Bronchial epithelial cell (primary cell): ENCODE data around the gene HPCA. TPM values are rescaled to one million over a fixed set of nuclear protein-coding genes. Genes with fewer than 3 reads are reported as not detected.

Source experiments
- DNase-seq: peaks from one replicate; pipeline ENCODE4 v3.0.0-alpha.2; 2010; ENCODE audit warnings: low read depth
- FAIRE-seq: peaks from 2 replicates; lab custom pipeline; 2011; peaks lifted over from hg19 to GRCh38; lab: Jason Lieb, UNC
- H3K27me3 ChIP-seq: 2 replicates; pipeline ENCODE4 v1.5.1; 2011; ENCODE audit warnings: low read length; ENCODE audit not compliant: control insufficient read depth, insufficient read depth
- H3K36me3 ChIP-seq: 2 replicates; pipeline ENCODE4 v1.5.1; 2011; ENCODE audit warnings: low read length; ENCODE audit not compliant: control insufficient read depth, insufficient read depth
- H3K4me3 ChIP-seq: 2 replicates; pipeline ENCODE4 v1.5.1; 2011; ENCODE audit warnings: mild to moderate bottlenecking, low read depth, low read length, control low read depth
- total RNA-seq: library from RNA; depleted of rRNA; stranded (reverse); fragments of >200 nt; gene quantifications from 2 replicates; pipeline ENCODE4 v1.2.1, GENCODE V29; 2014
- TF ChIP-seq, protein P1 (sequence below): IDR thresholded peaks from 2 replicates; pipeline ENCODE4 v1.5.1; 2011; ENCODE audit warnings: mild to moderate bottlenecking, moderate library complexity, low read length, control low read depth, inconsistent platforms; ENCODE audit not compliant: insufficient read depth, severe bottlenecking

Gene HPCA
- total RNA-seq, 1 donor from 2014 or later, result not detected

DNA sequence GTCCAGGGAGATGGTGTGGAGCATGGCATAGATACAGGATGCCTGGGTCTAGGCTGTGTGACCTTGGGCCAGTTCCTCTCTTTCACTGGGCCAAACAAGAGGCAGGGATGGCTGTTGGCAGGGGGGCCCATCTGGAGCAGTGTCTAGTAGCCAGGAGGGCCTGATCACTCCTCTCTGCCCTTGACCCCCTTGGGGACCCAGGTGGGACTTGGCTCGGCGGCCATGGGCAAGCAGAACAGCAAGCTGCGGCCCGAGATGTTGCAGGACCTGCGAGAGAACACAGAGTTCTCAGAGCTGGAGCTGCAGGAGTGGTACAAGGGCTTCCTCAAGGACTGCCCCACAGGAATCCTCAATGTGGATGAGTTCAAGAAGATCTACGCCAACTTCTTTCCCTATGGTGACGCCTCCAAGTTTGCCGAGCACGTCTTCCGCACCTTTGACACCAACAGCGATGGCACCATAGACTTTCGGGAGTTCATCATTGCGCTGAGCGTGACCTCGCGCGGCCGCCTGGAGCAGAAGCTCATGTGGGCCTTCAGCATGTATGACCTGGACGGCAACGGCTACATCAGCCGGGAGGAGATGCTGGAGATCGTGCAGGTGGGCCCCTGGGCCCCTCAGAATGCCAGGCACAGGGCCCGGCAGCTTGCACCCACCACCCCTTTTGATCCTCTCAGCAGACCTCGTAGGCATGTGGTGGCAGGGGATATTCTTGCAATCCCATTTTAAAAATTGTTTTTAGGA, 2.6 kb downstream of the HPCA start:
- TF ChIP-seq, protein P1, sequence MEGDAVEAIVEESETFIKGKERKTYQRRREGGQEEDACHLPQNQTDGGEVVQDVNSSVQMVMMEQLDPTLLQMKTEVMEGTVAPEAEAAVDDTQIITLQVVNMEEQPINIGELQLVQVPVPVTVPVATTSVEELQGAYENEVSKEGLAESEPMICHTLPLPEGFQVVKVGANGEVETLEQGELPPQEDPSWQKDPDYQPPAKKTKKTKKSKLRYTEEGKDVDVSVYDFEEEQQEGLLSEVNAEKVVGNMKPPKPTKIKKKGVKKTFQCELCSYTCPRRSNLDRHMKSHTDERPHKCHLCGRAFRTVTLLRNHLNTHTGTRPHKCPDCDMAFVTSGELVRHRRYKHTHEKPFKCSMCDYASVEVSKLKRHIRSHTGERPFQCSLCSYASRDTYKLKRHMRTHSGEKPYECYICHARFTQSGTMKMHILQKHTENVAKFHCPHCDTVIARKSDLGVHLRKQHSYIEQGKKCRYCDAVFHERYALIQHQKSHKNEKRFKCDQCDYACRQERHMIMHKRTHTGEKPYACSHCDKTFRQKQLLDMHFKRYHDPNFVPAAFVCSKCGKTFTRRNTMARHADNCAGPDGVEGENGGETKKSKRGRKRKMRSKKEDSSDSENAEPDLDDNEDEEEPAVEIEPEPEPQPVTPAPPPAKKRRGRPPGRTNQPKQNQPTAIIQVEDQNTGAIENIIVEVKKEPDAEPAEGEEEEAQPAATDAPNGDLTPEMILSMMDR, result no peak
- DNase-seq (no peak), FAIRE-seq (no peak)
- Histone ChIP-seq H3K36me3 (no peaks in the 10 kb centered on the region), H3K4me3 (no peak overlapping the region), H3K27me3 (peaks cover 16% of the 10 kb centered on the region)

DNA sequence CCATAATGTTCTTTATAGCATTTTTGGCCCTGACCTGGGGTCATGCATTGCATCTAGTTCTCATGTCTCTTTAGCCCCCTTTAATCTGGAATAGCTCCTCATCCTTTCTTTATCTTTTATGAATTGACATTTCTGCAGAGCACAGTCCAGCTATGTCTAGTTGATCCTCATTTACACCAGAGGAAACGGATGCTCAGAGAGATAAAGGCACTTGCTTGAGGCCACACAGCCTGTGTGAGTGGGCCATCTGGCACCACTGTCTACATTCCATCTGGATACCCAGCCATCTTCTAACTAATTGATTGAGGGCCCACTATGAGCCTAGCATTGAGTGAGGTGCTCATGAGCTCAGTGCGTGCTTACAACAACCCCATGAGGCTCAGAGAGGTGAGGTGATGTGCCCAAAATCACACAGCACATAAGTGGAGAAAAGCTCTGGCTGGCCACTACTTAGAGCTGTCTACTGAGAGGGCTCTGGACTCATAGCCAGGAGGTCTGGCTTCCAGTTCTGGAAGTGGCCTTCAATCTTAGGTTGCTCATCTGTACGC, 3.5 kb downstream of the HPCA start:
- TF ChIP-seq, protein P1, result no peak
- H3K4me3 ChIP-seq, result no peak overlapping the region
- peaks cover 12% of the 10 kb centered on the region for H3K27me3 ChIP-seq
- H3K36me3 ChIP-seq, result peaks cover 1% of the 10 kb centered on the region
- no peak for FAIRE-seq
- no peak for DNase-seq

DNA sequence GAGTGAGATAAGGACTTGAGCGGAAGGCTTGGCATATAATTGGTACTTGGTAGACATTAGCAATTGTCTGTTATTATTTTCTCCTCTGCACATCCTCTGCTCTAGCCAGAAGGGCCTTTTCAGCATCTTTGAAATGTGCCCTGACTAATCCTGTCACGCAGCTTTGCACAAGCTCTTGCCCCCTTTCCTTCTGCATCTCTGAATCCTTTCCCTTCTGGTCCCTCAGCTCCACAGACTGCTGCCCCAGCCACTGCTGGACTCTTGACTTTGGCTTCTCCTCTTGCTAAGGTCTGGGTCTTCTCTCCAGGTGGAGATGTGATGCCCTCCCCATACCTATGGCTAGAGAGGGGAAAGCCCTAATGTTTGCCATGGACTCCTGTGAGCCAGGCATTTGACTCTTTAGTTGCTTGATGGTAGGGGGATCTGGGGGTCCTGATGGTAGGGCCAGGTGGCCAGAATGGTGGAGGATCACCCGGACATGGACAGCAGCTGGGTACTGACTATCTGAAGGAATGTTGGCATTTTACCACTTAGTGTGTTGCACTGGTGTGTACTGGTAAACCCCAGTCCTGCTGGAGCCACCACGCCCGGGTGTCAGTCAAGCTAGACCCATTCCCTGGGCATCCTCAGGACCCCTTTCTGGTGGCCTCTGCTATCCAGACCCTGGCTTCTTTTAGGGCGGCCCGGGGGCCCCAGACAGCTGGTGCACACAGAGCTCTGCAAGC, 4.4 kb downstream of the HPCA start:
- DNase-seq, result no peak
- H3K36me3 ChIP-seq, result peaks cover 4% of the 10 kb centered on the region
- FAIRE-seq, result peak; percentile 7
- TF ChIP-seq, protein P1, result no peak
- no peak overlapping the region for H3K4me3 ChIP-seq
- peaks cover 7% of the 10 kb centered on the region for H3K27me3 ChIP-seq

- TF ChIP-seq, protein P1, result no peak
- no peak for DNase-seq
- peak; percentile 13 for FAIRE-seq
- Histone ChIP-seq H3K4me3 (no peak overlapping the region), H3K36me3 (peaks cover 7% of the 10 kb centered on the region), H3K27me3 (peaks cover 5% of the 10 kb centered on the region)
Measured at GRCh38 chr1:32891241-32891570, 4.9 kb downstream of the HPCA start.

GRCh38 chr1:32891630-32892029, 5.3 kb downstream of the HPCA start:
- TF ChIP-seq, protein P1, result no peak
- Histone ChIP-seq H3K4me3 (no peak overlapping the region), H3K36me3 (peaks cover 7% of the 10 kb centered on the region), H3K27me3 (peaks cover 4% of the 10 kb centered on the region)
- DNase-seq (no peak), FAIRE-seq (no peak)
